CD4-positive, alpha-beta T cell (primary cell): Measurements from ENCODE around the gene GALNT7. TPM values are rescaled to one million over a fixed set of nuclear protein-coding genes. Genes with fewer than 3 reads are reported as not detected.

Experiments used
- ATAC-seq: fragments of 200-7000 bp; cut with Tn5 transposase; one replicate; pipeline ENCODE4 v1.10.0; 2022; ENCODE audit warnings: mild to moderate bottlenecking; ENCODE audit not compliant: poor library complexity
- CTCF ChIA-PET: fragments of 350-600 bp; sonication (Branson Sonifier 250); formaldehyde crosslinking; loops from one replicate; lab custom pipeline; 2021; ENCODE audit warnings: antibody characterized with exemption, inconsistent platforms; lab: Charles Lee
- POLR2A ChIA-PET: fragments of 350-600 bp; sonication (Branson Sonifier 250); formaldehyde crosslinking; loops from one replicate; lab custom pipeline; 2021; ENCODE audit warnings: antibody characterized with exemption, inconsistent platforms; lab: Charles Lee
- DNase-seq, 14 experiments: peaks; one replicate each; pipeline ENCODE4 v3.0.0-alpha.2; 2013 to 2020; ENCODE audit warnings: mixed read lengths in 2 of 14
- H3K27ac ChIP-seq, 2 donors: one replicate each; pipeline versions ENCODE4 v1.5.1 to v1.7.0; 2013; ENCODE audit warnings: low read length in 2 of 2, low read depth in 1 of 2, mild to moderate bottlenecking in 1 of 2
- H3K27me3 ChIP-seq, 2 experiments: 1 replicate in 1 of 2; 2 replicates in 1 of 2; pipeline versions ENCODE4 v1.6.1 to v1.7.0; 2013; ENCODE audit warnings: low read length in 2 of 2, control low read depth in 1 of 2, mild to moderate bottlenecking in 1 of 2, moderate library complexity in 1 of 2; ENCODE audit not compliant: insufficient read depth in 2 of 2, control insufficient read depth in 1 of 2
- H3K36me3 ChIP-seq: one replicate; pipeline ENCODE4 v1.6.1; 2013; ENCODE audit warnings: low read length, control low read depth; ENCODE audit not compliant: insufficient read depth
- H3K4me1 ChIP-seq: one replicate; pipeline ENCODE4 v1.6.1; 2013; ENCODE audit warnings: low read length, control low read depth; ENCODE audit not compliant: insufficient read depth
- H3K4me3 ChIP-seq: one replicate; pipeline ENCODE4 v1.5.1; 2013; ENCODE audit warnings: mild to moderate bottlenecking, low read length, moderate library complexity
- H3K9me3 ChIP-seq, 2 experiments: 1 replicate in 1 of 2; 2 replicates in 1 of 2; pipeline versions ENCODE4 v1.6.1 to v1.7.0; 2013; ENCODE audit warnings: low read length in 2 of 2, mild to moderate bottlenecking in 2 of 2, control low read depth in 1 of 2, moderate library complexity in 1 of 2; ENCODE audit not compliant: control insufficient read depth in 1 of 2, insufficient read depth in 1 of 2
- H3K27ac Mint-ChIP-seq: one replicate; pipeline ENCODE4 v1.8.0; 2020; ENCODE audit warnings: mixed read lengths
- H3K27me3 Mint-ChIP-seq: one replicate; pipeline ENCODE4 v1.8.0; 2021; ENCODE audit warnings: mixed read lengths
- H3K36me3 Mint-ChIP-seq: one replicate; pipeline ENCODE4 v1.8.0; 2021; ENCODE audit warnings: low read depth, mixed read lengths
- H3K4me1 Mint-ChIP-seq: one replicate; pipeline ENCODE4 v1.8.0; 2021; ENCODE audit warnings: low read depth, mixed read lengths
- H3K4me3 Mint-ChIP-seq: one replicate; pipeline ENCODE4 v1.8.0; 2020; ENCODE audit warnings: mild to moderate bottlenecking, mixed read lengths
- H3K9me3 Mint-ChIP-seq: one replicate; pipeline ENCODE4 v1.8.0; 2020; ENCODE audit warnings: mixed read lengths
- intact Hi-C, 2 experiments: fragments of 100-400 bp; cut with DNase I in 1 of 2; cut with micrococcal nuclease in 1 of 2; formaldehyde crosslinking; loops; one replicate each; pipeline versions ENCODE4 v1.15.1 to v1.9.0; 2023 to 2025; cut with DNase I, micrococcal nuclease
- total RNA-seq, 174 experiments: library from RNA in 2 of 174; stranded (reverse) in 2 of 174; gene quantifications; one replicate each; pipeline ENCODE4 v1.2.3 and lab custom pipeline; 2021 to 2026
- TF ChIP-seq, protein P1 (sequence below): fragments of 200-600 bp; IDR thresholded peaks from one replicate; pipeline ENCODE4 v1.8.0; 2022; ENCODE audit warnings: antibody characterized with exemption, mild to moderate bottlenecking

Gene GALNT7
- total RNA-seq, 2 experiments from 2014 or later = 4.6 to 4.8 TPM

- H3K36me3 Mint-ChIP-seq = no peaks in the 10 kb centered on the region
- ATAC-seq (no peak), DNase-seq (no peak)
- CTCF ChIA-PET = no interaction called here
- no peaks in the 10 kb centered on the region for H3K9me3 Mint-ChIP-seq
- Histone ChIP-seq H3K36me3 (peaks cover 3% of the 10 kb centered on the region), H3K27me3 (no peaks in the 10 kb centered on the region), H3K9me3 (no peaks in the 10 kb centered on the region), H3K27ac (no peak overlapping the region), H3K4me3 (no peak overlapping the region), H3K4me1 (no peaks in the 10 kb centered on the region)
- no peaks in the 10 kb centered on the region for H3K27me3 Mint-ChIP-seq
- TF ChIP-seq, protein P1, sequence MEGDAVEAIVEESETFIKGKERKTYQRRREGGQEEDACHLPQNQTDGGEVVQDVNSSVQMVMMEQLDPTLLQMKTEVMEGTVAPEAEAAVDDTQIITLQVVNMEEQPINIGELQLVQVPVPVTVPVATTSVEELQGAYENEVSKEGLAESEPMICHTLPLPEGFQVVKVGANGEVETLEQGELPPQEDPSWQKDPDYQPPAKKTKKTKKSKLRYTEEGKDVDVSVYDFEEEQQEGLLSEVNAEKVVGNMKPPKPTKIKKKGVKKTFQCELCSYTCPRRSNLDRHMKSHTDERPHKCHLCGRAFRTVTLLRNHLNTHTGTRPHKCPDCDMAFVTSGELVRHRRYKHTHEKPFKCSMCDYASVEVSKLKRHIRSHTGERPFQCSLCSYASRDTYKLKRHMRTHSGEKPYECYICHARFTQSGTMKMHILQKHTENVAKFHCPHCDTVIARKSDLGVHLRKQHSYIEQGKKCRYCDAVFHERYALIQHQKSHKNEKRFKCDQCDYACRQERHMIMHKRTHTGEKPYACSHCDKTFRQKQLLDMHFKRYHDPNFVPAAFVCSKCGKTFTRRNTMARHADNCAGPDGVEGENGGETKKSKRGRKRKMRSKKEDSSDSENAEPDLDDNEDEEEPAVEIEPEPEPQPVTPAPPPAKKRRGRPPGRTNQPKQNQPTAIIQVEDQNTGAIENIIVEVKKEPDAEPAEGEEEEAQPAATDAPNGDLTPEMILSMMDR = no peak
- peaks cover 17% of the 10 kb centered on the region for H3K4me1 Mint-ChIP-seq
- no peak overlapping the region for H3K27ac Mint-ChIP-seq
- H3K4me3 Mint-ChIP-seq = no peak overlapping the region
- intact Hi-C loops = no loop called here
- POLR2A ChIA-PET = no interaction called here
Measured at GRCh38 chr4:173236301-173236700, 67.7 kb downstream of the GALNT7 start.

DNA sequence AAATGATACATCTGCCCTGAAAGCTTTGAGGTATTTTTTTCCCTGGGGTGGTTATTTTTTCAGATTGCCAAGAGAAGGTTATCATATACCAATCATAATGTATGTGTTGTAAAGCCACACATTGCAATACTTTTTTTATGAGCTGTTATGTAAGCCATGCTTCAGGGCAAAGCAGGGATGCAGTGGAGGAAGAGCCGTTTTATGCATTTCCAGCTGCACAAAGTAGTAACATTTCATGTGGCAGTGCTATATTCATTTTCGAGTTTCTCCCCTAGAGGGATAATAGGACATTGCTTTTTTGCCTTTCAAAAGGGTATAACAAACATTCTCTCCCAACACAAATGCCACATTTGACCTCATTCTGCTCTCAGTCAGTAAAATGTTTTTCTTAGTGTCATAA is 68.5 kb downstream of the GALNT7 start:
- Histone ChIP-seq H3K4me1 (no peaks in the 10 kb centered on the region), H3K4me3 (no peak overlapping the region), H3K9me3 (no peaks in the 10 kb centered on the region), H3K27me3 (no peaks in the 10 kb centered on the region), H3K27ac (no peak overlapping the region), H3K36me3 (peaks cover 3% of the 10 kb centered on the region)
- CTCF ChIA-PET = no interaction called here
- no peak for DNase-seq
- TF ChIP-seq, protein P1 = no peak
- H3K36me3 Mint-ChIP-seq = no peaks in the 10 kb centered on the region
- no peak for ATAC-seq
- no peak overlapping the region for H3K27ac Mint-ChIP-seq
- no peaks in the 10 kb centered on the region for H3K27me3 Mint-ChIP-seq
- peaks cover 21% of the 10 kb centered on the region for H3K4me1 Mint-ChIP-seq
- intact Hi-C loops = no loop called here
- no peak overlapping the region for H3K4me3 Mint-ChIP-seq
- H3K9me3 Mint-ChIP-seq = no peaks in the 10 kb centered on the region
- POLR2A ChIA-PET = interaction anchor here (0.5 kb wide), 1 partner anchor 224 kb away, joined by 3 read pairs; no protein-coding TSS in a partner anchor

GRCh38 chr4:173237762-173238161 is 69.2 kb downstream of the GALNT7 start:
- H3K9me3 ChIP-seq = no peaks in the 10 kb centered on the region
- ChIA-PET CTCF (interaction anchor here (1.1 kb wide), 1 partner anchor 9 kb away, joined by 3 read pairs; no protein-coding TSS in a partner anchor), POLR2A (interaction anchor here (0.5 kb wide), 1 partner anchor 224 kb away, joined by 3 read pairs; no protein-coding TSS in a partner anchor)
- no peak overlapping the region for H3K27ac ChIP-seq
- peaks cover 3% of the 10 kb centered on the region for H3K36me3 ChIP-seq
- Mint-ChIP-seq H3K4me1 (peaks cover 27% of the 10 kb centered on the region), H3K27ac (no peak overlapping the region), H3K4me3 (no peak overlapping the region), H3K27me3 (no peaks in the 10 kb centered on the region), H3K36me3 (no peaks in the 10 kb centered on the region), H3K9me3 (no peaks in the 10 kb centered on the region)
- no peak overlapping the region for H3K4me3 ChIP-seq
- no peaks in the 10 kb centered on the region for H3K27me3 ChIP-seq
- H3K4me1 ChIP-seq = peaks cover 4% of the 10 kb centered on the region
- intact Hi-C loops = no loop called here
- ATAC-seq (no peak), DNase-seq (no peak)
- TF ChIP-seq, protein P1 = no peak
